IPS-18c (cell line): Measurements from ENCODE around the gene CNGA3.
"Not testable (repeated sequence)": the region's sequence is repeated elsewhere in the genome, so short reads cannot be mapped to it uniquely, and the experiment has no call there.

Source experiments
- H3K4me3 ChIP-seq: 2 replicates; pipeline ENCODE4 v1.7.0; 2013; ENCODE audit warnings: low read depth, mild to moderate bottlenecking, low read length, moderate library complexity; ENCODE audit not compliant: insufficient read depth
- H3K9me3 ChIP-seq: one replicate; pipeline ENCODE4 v1.6.1; 2013; ENCODE audit warnings: mild to moderate bottlenecking, low read length, moderate library complexity; ENCODE audit not compliant: control insufficient read depth, insufficient read depth

The CNGA3 gene

DNA sequence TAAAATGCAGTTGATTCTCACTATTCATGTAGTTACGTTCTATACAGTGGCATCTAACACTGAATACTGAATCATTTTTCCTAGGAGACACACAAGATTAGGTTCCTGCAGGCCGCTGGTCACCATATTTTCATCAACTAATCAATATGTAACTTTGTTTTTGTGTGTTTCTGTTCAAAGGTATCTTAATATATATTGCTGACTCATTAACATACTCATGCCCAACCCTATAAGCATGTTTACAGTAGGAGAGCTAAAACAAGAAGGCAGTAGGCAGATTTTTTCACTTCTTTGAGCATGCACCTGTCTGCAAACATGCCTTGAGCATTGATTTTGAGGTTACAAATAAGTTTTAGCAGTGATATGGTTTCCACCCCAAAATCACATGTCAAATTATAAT is 30.3 kb upstream of the CNGA3 start:
- peaks cover 11% of the 10 kb centered on the region for H3K9me3 ChIP-seq
- no peak overlapping the region for H3K4me3 ChIP-seq

DNA sequence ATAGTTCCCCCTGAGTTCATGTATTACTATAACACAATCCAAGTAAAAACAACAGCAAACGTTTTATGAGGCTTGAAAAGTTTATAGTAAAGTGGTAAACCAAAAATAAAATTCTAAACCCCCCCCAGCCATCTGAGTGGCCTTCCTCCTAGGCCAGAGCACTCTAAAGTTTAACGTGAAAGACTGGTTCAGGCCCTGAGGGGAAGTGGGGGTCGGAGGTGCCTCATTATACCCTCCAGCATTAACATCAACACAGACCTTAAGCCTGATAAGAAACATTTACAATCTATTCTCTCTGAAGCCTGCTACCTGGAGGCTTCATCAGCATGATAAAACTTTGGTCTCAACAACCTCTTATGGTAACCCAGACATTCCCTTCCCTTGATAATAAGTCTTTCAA is 29.0 kb upstream of the CNGA3 start:
- H3K4me3 ChIP-seq = no peak overlapping the region
- peaks cover 15% of the 10 kb centered on the region for H3K9me3 ChIP-seq

DNA sequence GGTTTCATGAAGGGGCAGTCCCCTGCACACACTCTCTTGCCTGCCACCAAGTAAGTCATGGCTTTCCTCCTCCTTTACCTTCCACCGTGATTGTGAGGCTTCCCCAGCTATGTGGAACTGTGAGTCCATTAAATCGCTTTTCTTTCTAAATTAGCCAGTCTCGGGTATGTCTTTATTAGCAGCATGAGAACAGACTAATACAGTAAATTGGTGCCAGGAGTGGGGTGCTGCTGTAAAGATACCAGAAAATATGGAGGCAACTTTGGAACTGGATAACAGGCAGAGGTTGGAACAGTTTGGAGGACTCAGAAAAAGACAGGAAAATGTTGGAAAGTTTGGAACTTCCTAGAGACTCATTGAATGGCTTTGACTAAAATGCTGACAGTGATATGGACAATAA is 26.1 kb upstream of the CNGA3 start:
- peaks cover 15% of the 10 kb centered on the region for H3K9me3 ChIP-seq
- not testable (repeated sequence) for H3K4me3 ChIP-seq

DNA sequence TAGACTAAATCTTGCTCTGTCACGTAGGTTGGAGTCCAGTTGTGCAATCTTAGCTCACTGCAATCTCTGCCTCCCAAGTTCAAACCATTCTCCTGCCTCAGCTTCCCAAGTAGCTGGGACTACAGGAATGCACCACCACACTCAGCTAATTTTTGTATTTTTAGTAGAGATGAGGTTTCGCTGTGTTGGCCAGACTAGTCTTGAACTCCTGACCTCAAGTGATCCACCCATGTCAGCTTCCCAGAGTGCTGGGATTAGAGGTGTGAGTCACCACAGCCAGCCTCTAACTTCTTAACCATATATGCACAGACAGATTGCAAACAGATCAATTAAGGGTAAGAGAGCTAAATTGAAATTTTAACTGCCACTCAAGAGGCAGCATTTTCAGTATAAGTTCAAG is 22.1 kb upstream of the CNGA3 start:
- H3K9me3 ChIP-seq = peaks cover 15% of the 10 kb centered on the region

DNA sequence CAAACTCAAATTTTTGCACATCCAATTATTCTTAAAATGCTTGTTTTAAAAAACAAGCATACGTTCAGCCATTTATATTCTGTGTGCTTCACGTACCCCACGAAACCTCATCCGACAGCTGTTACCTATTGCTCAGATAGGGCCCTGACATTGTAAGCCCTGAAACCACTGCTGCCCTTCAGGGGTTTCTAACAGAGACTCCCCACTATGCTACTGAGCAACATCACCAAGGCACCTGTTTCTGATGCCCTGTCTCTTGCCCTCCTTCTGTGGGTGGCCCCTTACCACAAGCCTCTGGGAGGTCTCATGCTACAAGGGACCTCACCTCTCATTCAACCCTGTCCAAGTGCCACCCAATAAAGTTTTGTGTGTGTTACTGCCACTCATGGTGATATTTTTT is 18.5 kb upstream of the CNGA3 start:
- Histone ChIP-seq H3K4me3 (no peak overlapping the region), H3K9me3 (no peaks in the 10 kb centered on the region)

More for the DNA sequence above, 22.1 kb upstream of the CNGA3 start:
- H3K4me3 ChIP-seq = no peak overlapping the region

DNA sequence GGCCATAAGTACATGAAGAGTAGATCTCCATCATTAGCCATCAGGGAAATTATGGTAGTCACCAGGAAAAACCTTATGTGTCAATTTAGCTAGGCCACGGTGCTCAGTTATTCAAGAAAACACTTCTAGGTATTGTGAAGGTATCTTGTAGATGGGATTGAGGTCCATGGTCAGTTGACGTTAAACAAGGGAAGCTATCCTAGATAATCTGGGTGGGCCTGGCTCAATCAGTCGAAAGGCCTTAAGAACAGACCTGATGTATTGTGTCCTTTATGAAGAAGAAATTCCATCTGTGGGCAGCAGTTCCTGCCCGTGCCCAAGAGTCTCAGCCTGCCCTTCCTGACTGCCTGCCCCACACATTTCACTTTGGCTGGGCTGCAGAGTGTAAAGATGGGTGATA is 16.7 kb upstream of the CNGA3 start:
- no peak overlapping the region for H3K4me3 ChIP-seq
- H3K9me3 ChIP-seq = no peaks in the 10 kb centered on the region

DNA sequence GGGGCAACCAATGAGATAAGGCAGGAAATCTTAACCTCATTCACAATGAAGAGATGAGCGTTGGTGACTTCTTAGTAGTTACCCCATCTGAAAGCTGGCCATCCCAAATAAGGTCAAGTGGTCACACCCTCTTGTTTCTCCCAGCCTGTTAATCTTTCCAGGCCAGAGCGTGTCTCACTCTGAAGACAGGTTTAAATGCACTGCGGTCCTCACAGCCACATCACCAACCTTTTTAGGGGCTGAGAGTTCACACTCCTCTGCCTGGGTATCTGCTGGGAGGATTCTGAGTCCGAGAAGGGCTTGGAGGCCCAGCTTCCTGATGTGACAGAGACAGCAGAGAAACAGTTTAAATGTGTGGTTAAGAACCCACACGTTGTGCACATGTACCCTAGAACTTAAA is 13.3 kb upstream of the CNGA3 start:
- no peak overlapping the region for H3K4me3 ChIP-seq
- H3K9me3 ChIP-seq = no peaks in the 10 kb centered on the region

DNA sequence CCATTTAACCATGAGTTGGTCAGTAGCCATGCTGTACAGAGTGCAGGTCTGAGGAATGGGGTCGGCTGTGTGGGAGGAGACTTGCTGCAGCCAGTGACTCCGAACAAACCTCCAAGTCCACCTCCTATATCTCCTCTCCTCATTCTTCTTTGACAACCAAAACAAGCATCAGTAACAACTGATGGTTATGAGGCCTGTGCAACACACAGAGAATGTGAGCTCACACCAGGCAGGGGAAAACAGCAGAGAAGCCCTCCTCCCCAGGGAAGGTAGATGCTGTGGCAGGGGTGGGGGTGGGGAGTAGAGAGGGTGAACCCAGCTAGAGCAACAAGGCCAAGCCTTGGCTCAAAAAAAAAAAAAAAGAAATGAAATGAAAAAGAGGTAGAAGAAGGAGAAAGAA is 12.3 kb upstream of the CNGA3 start:
- no peak overlapping the region; the same call in 1 of the 2 replicates for H3K4me3 ChIP-seq
- no peaks in the 10 kb centered on the region for H3K9me3 ChIP-seq

DNA sequence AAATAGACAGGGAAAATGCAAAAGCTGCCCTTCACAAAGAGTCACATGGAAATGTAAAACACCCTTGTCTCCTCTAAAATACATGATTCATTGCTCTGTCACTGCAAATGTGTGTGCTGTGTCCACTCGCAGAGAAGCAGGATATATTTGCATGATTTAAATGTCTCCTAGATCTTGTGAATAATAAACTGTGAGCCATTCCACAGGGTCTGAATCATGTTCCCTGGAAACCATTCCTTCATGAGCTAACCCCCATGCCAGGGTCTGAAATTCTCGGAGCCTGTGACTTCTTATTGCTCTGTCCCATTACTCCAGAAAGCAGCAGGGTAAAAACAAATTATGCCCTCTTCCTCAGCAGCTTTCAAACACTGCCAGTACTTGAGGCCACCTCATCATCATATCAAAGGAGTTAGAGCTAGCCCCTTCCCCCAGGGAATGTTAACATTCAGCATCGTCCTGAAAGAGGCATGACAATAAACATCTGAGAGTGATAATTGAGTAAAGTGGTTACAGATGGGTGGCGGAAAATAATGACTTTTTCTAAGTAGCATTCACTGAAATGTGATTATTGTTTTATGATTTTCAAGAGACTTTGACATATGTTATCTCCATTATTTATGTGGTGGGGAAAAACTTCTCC is 11.7 kb upstream of the CNGA3 start:
- H3K9me3 ChIP-seq = no peaks in the 10 kb centered on the region
- H3K4me3 ChIP-seq = peak overlapping the region; percentile 24; the same call in 1 of the 2 replicates

DNA sequence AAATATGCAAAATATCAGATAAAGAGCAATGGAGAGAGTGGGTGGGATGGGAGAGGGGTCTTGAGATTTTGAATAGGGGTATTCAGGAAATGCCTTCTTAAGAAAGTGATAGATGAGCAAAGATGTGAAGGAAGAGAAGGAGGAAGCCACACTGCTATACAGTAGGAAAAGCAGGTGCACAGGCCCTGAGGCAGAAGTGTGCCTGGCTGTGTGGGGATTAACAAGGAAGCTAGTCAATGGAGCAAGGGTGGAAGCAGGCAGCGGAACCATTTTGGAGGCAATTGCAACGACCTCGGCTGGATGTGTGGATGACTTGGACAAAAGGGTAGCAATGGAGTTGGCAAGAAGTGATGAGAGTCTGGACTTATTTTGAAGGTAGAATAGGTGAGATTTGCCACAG is 11.0 kb upstream of the CNGA3 start:
- H3K9me3 ChIP-seq = no peaks in the 10 kb centered on the region

DNA sequence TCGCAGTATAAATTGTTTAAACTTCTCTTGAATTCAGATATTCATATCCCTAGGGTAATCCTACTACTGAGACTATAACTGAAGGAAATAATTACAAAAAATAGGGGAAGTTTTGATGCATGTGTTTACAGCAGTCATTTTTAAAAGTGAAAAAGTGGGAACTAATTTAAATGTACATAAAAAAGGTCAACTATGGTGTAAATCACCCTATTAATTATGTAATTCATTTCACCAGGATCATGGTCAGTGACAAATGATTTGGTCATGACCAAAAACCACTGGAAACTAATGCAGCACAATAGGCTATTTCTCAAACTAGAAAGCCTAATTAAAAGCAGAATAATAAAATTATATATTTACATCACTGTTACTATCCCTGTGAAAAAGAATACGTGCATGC is 5.0 kb upstream of the CNGA3 start:
- Histone ChIP-seq H3K9me3 (no peaks in the 10 kb centered on the region), H3K4me3 (no peak overlapping the region)

More for the DNA sequence above, 11.0 kb upstream of the CNGA3 start:
- H3K4me3 ChIP-seq = no peak overlapping the region

DNA sequence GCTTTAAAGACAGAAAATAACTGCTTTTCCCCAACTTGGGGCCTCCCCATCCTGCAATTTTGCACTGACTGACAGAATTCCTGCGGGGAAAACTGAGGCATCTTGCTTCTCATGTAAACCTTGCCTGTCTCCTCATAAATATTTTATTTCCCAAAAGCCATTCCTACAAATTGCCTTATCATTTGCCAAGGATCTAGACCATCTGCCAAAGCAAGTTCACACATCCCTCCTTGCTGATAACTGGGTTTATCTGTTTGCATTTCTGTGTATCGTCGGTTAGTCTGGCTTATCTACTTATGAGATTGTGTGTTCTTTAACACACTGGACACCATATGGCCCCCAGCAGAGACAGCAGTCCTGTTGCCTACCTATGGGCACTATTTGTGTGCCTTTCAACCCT is 3.0 kb upstream of the CNGA3 start:
- Histone ChIP-seq H3K4me3 (no peak overlapping the region), H3K9me3 (no peaks in the 10 kb centered on the region)

DNA sequence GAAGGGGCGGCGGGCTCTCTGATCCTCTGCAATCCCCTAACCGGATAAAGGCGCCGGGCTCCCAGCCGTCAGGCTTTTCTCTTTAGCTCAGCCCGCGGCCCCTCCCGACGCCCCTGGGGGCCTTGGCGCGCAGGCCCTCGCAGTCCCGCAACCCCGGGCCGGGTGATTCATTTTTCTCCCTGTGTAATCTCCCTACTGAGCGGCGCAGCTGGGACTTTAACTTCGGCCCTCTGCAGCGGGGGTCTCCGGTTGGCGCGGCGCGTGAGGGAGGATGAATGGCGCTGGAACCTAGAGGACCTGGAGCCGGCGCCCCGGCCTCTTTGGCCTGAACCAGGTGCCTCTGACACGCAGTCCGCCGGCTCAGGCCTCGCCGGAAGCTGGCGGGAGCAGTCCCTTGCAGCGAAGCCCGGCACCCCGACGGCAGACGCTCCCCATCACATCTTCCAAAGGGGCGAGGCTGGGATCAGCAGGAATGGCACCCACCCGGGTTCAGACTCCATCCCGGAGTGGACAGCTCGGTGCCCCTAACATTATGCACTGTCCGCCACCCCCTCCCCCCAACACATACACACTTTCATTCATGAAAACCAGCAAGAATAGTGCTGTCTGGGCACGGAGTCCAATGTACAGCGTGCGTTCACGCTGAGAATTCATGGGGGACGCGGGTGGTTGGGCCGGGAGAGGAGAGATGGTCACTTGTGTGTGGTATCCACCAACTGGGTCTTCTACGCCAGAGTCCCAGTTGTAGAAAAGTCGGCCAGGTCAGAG is 1.2 kb downstream of the CNGA3 start:
- H3K4me3 ChIP-seq = peak overlapping the region; percentile 58; the same call in 1 of the 2 replicates
- no peaks in the 10 kb centered on the region for H3K9me3 ChIP-seq

DNA sequence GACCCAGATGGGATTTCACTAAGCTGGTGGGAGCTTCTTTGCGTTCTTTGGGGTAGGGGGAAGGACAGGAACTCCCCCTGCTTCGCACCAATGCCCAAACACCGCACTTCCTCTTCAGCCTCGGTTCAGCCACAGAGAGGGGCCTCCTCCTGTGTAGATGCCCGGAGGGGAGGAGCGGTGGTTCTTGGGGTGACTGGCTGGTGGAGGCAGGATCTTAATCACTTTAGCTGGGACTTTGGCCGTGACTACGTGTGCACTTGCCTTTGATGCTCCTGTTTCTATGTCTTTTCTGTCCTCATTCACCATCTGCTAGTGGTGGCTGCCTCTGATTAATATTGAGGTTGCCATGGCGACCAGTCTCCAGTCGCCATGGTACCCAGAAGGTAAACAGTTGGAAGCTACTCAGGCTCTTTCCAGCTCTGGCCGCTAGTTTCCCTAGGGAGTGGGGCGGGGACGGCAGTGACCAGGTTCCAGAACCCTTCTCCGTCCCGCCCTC is 1.9 kb downstream of the CNGA3 start:
- H3K4me3 ChIP-seq = peak overlapping the region; percentile 29; the same call in 1 of the 2 replicates

DNA sequence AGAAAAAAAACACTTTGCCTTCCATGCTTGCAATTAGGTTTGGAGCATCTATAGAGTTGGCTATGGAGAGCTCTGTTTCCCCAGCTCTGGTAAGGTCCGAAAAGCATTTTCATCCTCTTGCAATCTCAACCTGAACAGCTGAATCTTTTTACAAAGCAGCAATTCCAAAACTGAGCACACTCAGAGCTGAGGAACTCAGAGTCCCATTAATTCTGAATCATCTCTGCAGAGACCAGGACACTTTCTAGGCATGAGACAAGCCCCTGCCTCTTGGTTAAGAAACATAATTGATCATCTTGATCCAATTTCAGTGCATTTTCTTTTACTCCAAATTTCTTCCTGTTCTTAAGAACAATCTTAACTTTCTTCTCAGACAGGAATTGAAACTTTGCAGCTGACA is 4.2 kb downstream of the CNGA3 start:
- H3K4me3 ChIP-seq = no peak overlapping the region
- H3K9me3 ChIP-seq = no peaks in the 10 kb centered on the region

More for the DNA sequence above, 1.9 kb downstream of the CNGA3 start:
- H3K9me3 ChIP-seq = no peaks in the 10 kb centered on the region

DNA sequence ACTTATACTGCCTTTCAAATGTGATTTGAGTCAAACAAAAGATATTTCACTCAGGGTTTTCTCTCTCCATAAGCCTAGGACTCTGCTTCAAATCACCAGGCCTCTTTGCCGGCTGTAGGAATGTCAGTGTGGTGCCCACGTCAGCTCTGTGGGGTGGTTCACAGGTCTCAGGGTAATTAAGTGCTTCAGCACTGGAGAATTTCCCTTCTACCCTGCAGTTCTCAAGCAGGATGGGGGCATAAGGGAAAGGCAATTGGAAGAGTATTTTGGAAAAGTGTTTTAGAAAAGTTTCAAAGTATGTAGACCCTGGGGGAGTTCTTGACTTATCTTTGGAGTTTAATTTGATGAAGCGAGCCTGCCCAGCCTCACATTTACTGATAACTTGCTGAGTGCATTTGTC is 9.6 kb downstream of the CNGA3 start:
- no peaks in the 10 kb centered on the region for H3K9me3 ChIP-seq
- H3K4me3 ChIP-seq = no peak overlapping the region

DNA sequence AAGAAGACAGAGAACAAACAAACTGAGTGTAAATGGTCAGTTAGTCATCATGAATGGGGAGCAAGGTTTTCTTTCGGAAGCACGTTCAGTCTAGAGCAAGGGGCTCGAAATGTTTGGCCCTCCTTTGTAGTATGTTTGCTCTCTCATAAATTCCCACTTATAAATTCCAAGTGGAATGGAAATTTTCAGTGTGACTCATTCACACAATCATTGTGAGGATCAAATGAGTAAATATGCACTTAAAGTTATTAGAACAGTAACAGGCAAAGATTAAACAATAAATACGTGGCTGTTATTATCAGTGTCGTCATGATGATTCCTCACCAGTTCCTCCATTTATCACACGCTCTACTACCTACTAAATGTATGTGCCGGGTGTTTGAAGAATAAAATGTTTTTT is 10.5 kb downstream of the CNGA3 start:
- H3K4me3 ChIP-seq = no peak overlapping the region
- H3K9me3 ChIP-seq = no peaks in the 10 kb centered on the region

DNA sequence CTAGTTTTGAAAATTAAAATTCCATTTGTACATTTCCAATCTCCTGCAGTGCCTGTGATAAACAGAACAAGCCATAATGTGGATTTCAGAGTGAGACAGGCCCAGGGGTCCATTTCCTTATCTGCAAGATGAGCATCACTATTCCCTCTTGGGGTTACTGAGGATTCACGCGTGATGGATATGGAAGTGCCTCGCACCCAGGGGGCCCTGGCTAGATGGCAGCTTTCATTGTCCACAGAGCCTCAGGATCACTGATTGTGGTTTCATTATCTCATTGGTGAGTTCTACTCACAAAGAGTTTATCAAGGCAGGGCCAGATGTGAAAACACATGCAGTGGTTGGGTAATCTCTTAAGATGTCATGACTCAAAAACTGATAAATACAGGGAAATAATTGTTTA is 11.6 kb downstream of the CNGA3 start:
- H3K9me3 ChIP-seq = no peaks in the 10 kb centered on the region
- no peak overlapping the region for H3K4me3 ChIP-seq
